Progenitor cell of endocrine pancreas (in vitro differentiated cells): Measurements from ENCODE around the gene GDF7. TPM values are rescaled to one million over a fixed set of nuclear protein-coding genes. Genes with fewer than 3 reads are reported as not detected.
"Not testable (repeated sequence)": the region's sequence is repeated elsewhere in the genome, so short reads cannot be mapped to it uniquely, and the experiment has no call there.

Source experiments
- DNase-seq: peaks from one replicate; pipeline ENCODE4 v3.0.0; 2021; ENCODE audit warnings: low spot score; ENCODE audit not compliant: unreplicated experiment
- H3K27ac Mint-ChIP-seq: 2 replicates; pipeline ENCODE4 v1.8.0; 2021; ENCODE audit warnings: mild to moderate bottlenecking, moderate library complexity, mixed read lengths
- H3K27me3 Mint-ChIP-seq: 2 replicates; pipeline ENCODE4 v1.8.0; 2021; ENCODE audit warnings: mixed read lengths
- H3K36me3 Mint-ChIP-seq: 2 replicates; pipeline ENCODE4 v1.8.0; 2022; ENCODE audit warnings: mixed read lengths; ENCODE audit not compliant: insufficient read depth
- H3K4me1 Mint-ChIP-seq: 2 replicates; pipeline ENCODE4 v1.8.0; 2021; ENCODE audit warnings: low read depth, mixed read lengths
- H3K4me3 Mint-ChIP-seq: 2 replicates; pipeline ENCODE4 v1.8.0; 2021; ENCODE audit warnings: low read depth, mild to moderate bottlenecking, moderate library complexity, mixed read lengths
- H3K9me3 Mint-ChIP-seq: 2 replicates; pipeline ENCODE4 v1.8.0; 2021; ENCODE audit warnings: low read depth, mixed read lengths
- CTCF ChIP-seq: fragments of 200-600 bp; sonication (generic); IDR thresholded peaks from one replicate; pipeline ENCODE4 v1.5.0; 2021; ENCODE audit warnings: antibody characterized with exemption, mild to moderate bottlenecking; ENCODE audit not compliant: unreplicated experiment
- total RNA-seq: library from RNA; stranded (reverse); gene quantifications from 2 replicates; pipeline ENCODE4 v1.2.1, GENCODE V29; 2021

Gene GDF7
- total RNA-seq, 1 donor from 2014 or later = 0.17 TPM

GRCh38 chr2:20706786-20707185 lies 39.8 kb downstream of the GDF7 start:
- H3K27ac Mint-ChIP-seq = no peak overlapping the region
- DNase-seq = no peak
- no peak overlapping the region for H3K4me3 Mint-ChIP-seq
- H3K9me3 Mint-ChIP-seq = peaks cover 3% of the 10 kb centered on the region
- no peaks in the 10 kb centered on the region for H3K4me1 Mint-ChIP-seq
- no peaks in the 10 kb centered on the region for H3K27me3 Mint-ChIP-seq
- TF ChIP-seq CTCF = no peak
- H3K36me3 Mint-ChIP-seq = peaks cover 10% of the 10 kb centered on the region

GRCh38 chr2:20707601-20708000 lies 40.7 kb downstream of the GDF7 start:
- DNase-seq = no peak
- Mint-ChIP-seq H3K4me3 (no peak overlapping the region), H3K9me3 (peaks cover 3% of the 10 kb centered on the region), H3K27me3 (no peaks in the 10 kb centered on the region), H3K36me3 (peaks cover 10% of the 10 kb centered on the region), H3K27ac (no peak overlapping the region), H3K4me1 (no peaks in the 10 kb centered on the region)
- TF ChIP-seq CTCF = no peak

- H3K36me3 Mint-ChIP-seq = peaks cover 24% of the 10 kb centered on the region
- H3K4me1 Mint-ChIP-seq, H3K4me3 Mint-ChIP-seq: not testable (repeated sequence)
These were observed 44.7 kb downstream of the GDF7 start for GRCh38 chr2:20711641-20712040.

GRCh38 chr2:20713585-20713984 lies 46.6 kb downstream of the GDF7 start:
- Mint-ChIP-seq H3K9me3 (peaks cover 22% of the 10 kb centered on the region), H3K36me3 (peaks cover 34% of the 10 kb centered on the region)
- H3K27ac Mint-ChIP-seq, H3K27me3 Mint-ChIP-seq, H3K4me1 Mint-ChIP-seq, DNase-seq, H3K4me3 Mint-ChIP-seq: not testable (repeated sequence)

More at GRCh38 chr2:20711641-20712040, 44.7 kb downstream of the GDF7 start:
- DNase-seq, H3K27ac Mint-ChIP-seq, H3K27me3 Mint-ChIP-seq: not testable (repeated sequence)
- H3K9me3 Mint-ChIP-seq = peaks cover 12% of the 10 kb centered on the region

GRCh38 chr2:20714412-20714811 lies 47.5 kb downstream of the GDF7 start:
- peaks cover 39% of the 10 kb centered on the region for H3K36me3 Mint-ChIP-seq
- H3K4me1 Mint-ChIP-seq, H3K4me3 Mint-ChIP-seq, DNase-seq, H3K27me3 Mint-ChIP-seq: not testable (repeated sequence)
- H3K27ac Mint-ChIP-seq = peak overlapping the region; percentile 1
- H3K9me3 Mint-ChIP-seq = peaks cover 26% of the 10 kb centered on the region

- Mint-ChIP-seq H3K9me3 (peaks cover 41% of the 10 kb centered on the region), H3K36me3 (peaks cover 46% of the 10 kb centered on the region)
These were observed 49.2 kb downstream of the GDF7 start for GRCh38 chr2:20716164-20716563.

GRCh38 chr2:20717641-20718040 lies 50.7 kb downstream of the GDF7 start:
- TF ChIP-seq CTCF = no peak
- no peaks in the 10 kb centered on the region for H3K27me3 Mint-ChIP-seq
- no peak for DNase-seq
- H3K36me3 Mint-ChIP-seq = peaks cover 52% of the 10 kb centered on the region
- H3K4me1 Mint-ChIP-seq = peaks cover 2% of the 10 kb centered on the region
- no peak overlapping the region for H3K4me3 Mint-ChIP-seq
- peaks cover 41% of the 10 kb centered on the region for H3K9me3 Mint-ChIP-seq
- no peak overlapping the region for H3K27ac Mint-ChIP-seq

More at GRCh38 chr2:20716164-20716563, 49.2 kb downstream of the GDF7 start:
- not testable (repeated sequence) for H3K27me3 Mint-ChIP-seq, DNase-seq, H3K27ac Mint-ChIP-seq, H3K4me3 Mint-ChIP-seq, H3K4me1 Mint-ChIP-seq
